ENCODE results near the gene KRCC1. TPM values are rescaled to one million over a fixed set of nuclear protein-coding genes. Genes with fewer than 3 reads are reported as not detected.

Gene KRCC1
- total and polyA plus RNA-seq, 12 donors = 18.5 to 27.0 (median 22.0) TPM

DNA sequence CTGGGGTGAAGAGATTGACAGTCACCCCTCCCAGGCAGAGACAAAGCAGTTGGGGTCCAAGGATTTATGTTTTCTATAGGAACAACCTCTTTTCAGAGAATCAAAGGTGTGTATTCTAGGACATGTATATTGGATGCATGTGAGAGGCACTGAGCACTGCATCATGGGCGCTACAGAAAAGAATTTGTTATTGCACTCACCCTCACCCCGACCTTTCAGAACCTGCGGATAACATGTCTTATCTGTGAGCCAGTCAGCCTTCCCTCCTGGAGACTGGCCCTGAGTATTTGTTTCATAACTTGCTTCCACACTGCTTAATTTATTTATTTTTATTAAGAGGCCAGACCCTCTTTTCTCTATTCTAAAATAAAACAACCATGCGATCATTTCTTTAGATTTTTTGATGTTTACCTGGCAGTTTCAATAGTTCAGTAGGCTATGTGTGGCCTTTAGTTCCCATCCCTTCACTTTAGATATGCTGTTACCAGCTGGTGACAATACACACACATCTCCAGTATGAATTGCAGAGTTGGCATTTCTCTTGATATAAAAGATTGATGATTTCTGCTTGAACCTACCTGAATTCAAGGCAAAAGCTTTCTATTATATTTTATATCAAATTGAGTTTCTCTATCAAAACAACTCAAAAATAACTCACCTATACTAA, 42.4 kb upstream of the KRCC1 start:
- H3K27ac ChIP-seq = peak overlapping the region in 5 of 10 donors; percentile 22 to 53 (median 46)
- TF ChIP-seq, protein P1, sequence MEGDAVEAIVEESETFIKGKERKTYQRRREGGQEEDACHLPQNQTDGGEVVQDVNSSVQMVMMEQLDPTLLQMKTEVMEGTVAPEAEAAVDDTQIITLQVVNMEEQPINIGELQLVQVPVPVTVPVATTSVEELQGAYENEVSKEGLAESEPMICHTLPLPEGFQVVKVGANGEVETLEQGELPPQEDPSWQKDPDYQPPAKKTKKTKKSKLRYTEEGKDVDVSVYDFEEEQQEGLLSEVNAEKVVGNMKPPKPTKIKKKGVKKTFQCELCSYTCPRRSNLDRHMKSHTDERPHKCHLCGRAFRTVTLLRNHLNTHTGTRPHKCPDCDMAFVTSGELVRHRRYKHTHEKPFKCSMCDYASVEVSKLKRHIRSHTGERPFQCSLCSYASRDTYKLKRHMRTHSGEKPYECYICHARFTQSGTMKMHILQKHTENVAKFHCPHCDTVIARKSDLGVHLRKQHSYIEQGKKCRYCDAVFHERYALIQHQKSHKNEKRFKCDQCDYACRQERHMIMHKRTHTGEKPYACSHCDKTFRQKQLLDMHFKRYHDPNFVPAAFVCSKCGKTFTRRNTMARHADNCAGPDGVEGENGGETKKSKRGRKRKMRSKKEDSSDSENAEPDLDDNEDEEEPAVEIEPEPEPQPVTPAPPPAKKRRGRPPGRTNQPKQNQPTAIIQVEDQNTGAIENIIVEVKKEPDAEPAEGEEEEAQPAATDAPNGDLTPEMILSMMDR (IDR thresholded peaks at IDR 0.05) = no peak
- ATAC-seq = peak in 6 of 8 donors; percentile 42 to 79 (median 57)

DNA sequence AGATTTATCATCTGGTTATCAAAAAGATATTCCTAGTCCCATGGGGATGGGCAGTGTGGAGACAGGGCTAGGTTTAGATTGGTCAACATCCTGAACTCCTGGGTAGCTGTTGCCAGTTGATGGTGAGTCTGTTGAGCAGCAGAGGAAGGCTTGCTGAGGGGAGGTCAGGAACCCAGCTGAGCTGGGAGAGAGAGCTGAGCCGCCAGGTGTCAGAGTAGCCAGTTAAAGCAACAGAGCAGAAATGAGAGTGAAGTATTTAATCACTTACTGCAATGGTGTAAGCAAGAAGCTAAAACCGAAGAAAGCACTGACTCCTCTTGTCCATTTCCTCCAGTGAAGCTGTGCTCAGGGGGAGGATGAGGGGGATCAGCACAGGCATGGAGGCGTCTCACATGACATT, 41.6 kb upstream of the KRCC1 start:
- H3K4me3 ChIP-seq = no peak overlapping the region

More for the DNA sequence above, 42.4 kb upstream of the KRCC1 start:
- peaks cover 0 to 43% (median 0%) of the 10 kb centered on the region in 9 donors for H3K36me3 ChIP-seq
- intact Hi-C loops (cut with DNase I) = no loop called here
- no peaks in the 10 kb centered on the region for H3K27me3 ChIP-seq
- no peaks in the 10 kb centered on the region for H3K9me3 ChIP-seq
- no peak overlapping the region for H3K4me3 ChIP-seq
- no peak for DNase-seq
- 37 to 50% methylated on average over 4 of the region's 4 CpGs for WGBS, 2 donors
- peaks cover 0 to 36% (median 19%) of the 10 kb centered on the region in 9 donors for H3K4me1 ChIP-seq

DNA sequence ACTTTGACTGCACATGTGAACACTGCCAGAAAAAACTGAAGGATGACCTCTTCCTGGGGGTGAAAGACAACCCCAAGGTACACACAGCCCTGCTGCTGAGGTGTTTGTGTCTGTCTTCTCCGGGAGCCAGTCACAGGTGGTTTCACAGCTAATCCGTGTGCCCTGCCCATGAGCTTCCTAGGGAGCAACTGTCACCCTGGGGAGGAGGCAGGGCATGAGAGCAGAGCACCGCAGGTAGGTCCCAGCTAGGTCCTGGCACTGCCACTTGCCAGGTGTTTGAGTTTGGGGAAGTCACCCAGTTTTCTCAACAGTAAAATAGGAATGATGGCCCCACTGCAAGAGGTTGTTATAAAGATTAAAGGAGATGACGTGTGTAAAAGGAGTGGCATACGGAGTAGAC, 41.1 kb upstream of the KRCC1 start:
- Histone ChIP-seq H3K9me3 (no peaks in the 10 kb centered on the region), H3K4me3 (no peak overlapping the region), H3K36me3 (peaks cover 0 to 45% (median 0%) of the 10 kb centered on the region in 9 donors), H3K4me1 (peaks cover 0 to 39% (median 19%) of the 10 kb centered on the region in 9 donors), H3K27me3 (no peaks in the 10 kb centered on the region), H3K27ac (peak overlapping the region in 2 of 10 donors; percentile 9 to 46)
- ATAC-seq (no peak), DNase-seq (no peak)
- WGBS, 2 donors = 66 to 69% methylated on average over 5 of the region's 5 CpGs
- intact Hi-C loops (cut with DNase I) = no loop called here
- TF ChIP-seq, protein P1 (IDR thresholded peaks at IDR 0.05) = no peak

More for the DNA sequence above, 41.6 kb upstream of the KRCC1 start:
- no peak for DNase-seq
- no peaks in the 10 kb centered on the region for H3K9me3 ChIP-seq
- 33 to 48% methylated on average over 3 of the region's 3 CpGs for WGBS, 2 donors
- peaks cover 0 to 41% (median 0%) of the 10 kb centered on the region in 9 donors for H3K36me3 ChIP-seq
- TF ChIP-seq, protein P1 (IDR thresholded peaks at IDR 0.05) = no peak
- intact Hi-C loops (cut with DNase I) = no loop called here
- no peaks in the 10 kb centered on the region for H3K27me3 ChIP-seq
- H3K4me1 ChIP-seq = peaks cover 0 to 39% (median 19%) of the 10 kb centered on the region in 9 donors
- peak overlapping the region in 3 of 10 donors; percentile 22 to 46 (median 46) for H3K27ac ChIP-seq
- peak in 2 of 8 donors; percentile 6 to 21 for ATAC-seq

DNA sequence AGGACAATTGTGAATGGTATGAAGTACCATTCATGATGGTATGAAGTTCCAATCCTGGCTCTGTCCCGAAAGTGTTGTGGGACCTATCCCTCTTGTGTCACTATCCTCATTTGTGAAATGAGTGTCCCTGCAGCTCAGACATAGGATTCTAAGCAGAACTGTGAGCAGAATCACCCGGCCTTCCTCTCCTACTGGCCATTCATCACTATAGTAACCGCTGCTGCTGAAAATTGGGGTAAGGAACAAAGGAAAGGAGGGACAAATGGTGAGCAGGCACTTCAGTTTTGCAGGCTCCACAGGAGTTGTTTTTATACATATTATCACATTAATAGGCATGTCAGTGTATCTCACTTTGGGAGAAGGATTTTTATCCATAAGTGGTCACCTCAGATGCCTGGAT, 39.4 kb upstream of the KRCC1 start:
- DNase-seq = no peak
- H3K36me3 ChIP-seq = peaks cover 0 to 59% (median 0%) of the 10 kb centered on the region in 9 donors
- no peak overlapping the region for H3K4me3 ChIP-seq
- TF ChIP-seq, protein P1 (IDR thresholded peaks at IDR 0.05) = no peak
- no peaks in the 10 kb centered on the region for H3K27me3 ChIP-seq
- no peak for ATAC-seq
- intact Hi-C loops (cut with DNase I) = no loop called here
- no peaks in the 10 kb centered on the region for H3K9me3 ChIP-seq
- H3K4me1 ChIP-seq = peaks cover 0 to 37% (median 13%) of the 10 kb centered on the region in 9 donors
- WGBS, 2 donors = 72 to 77% methylated on average over 3 of the region's 3 CpGs
- no peak overlapping the region for H3K27ac ChIP-seq
